GM20431 (cell line): Measurements from ENCODE around the gene RAB11B.
"Not testable (repeated sequence)": the region's sequence is repeated elsewhere in the genome, so short reads cannot be mapped to it uniquely, and the experiment has no call there.

Experiments used
- in situ Hi-C: fragments of 300-500 bp; cut with MseI, MboI; formaldehyde crosslinking; loops from one replicate; pipeline ENCODE4 v1.15.0; 2020; ENCODE audit warnings: low sequenced_read_pairs; ENCODE audit not compliant: unreplicated experiment

RAB11B gene

DNA sequence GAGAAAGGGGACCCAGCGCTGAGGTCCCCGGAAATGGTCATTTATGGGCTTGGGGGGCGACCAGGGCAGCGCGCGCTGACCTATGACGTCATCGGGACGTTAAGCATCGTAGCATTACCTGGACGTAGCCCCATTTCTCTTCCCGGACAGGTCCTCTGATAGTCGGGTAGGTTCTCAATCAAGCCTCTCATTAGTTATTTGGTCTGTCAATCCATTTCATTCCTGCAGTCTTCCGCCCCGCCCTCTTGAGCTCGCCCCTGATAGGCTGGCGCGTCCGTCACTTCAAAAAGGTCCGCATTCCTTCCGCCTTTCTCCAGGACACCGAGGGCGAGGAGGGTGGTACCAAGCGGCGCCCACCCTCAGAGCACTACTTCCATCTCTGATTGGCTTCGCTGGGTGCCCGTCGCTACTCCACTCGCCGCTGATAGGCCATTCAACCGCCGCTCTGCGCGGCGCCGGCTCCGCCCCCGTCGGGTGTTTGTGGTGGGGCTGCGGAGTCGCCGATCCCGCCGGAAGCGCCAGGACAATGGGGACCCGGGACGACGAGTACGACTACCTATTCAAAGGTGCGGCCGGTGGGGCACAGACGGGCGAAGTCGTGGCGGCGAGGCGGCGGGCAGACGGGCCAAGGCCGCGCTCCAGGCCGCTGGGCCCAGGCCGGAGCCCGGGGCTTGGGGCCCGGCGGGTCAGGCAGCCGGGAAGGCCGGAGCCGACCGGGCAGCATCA, at the start of gene RAB11B:
Gene RAB11B, plus strand, starts transcription at position 470 of the 726 bp plus-strand sequence. Its CDS starts 57 bp downstream, at position 527.
- in situ Hi-C loops, result no loop called here

DNA sequence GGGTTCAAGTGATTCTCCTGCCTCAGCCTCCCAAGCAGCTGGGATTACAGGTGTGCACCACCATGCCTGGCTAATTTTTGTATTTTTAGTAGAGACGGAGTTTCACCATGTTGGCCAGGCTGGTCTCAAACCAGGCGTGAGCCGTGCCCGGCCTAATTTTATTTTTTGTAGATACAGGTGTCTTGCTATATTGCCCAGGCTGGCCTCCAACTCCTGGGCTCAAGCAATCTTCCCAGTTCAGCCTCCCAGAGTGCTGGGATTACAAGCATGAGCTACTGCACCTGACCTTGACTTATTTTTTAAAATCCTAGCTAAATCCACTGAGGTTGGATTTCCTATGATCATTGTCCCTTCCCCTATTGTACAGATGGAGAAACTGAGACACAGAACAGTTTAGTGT, 48.7 kb upstream of the RAB11B start:
- in situ Hi-C loops, result not testable (repeated sequence)

DNA sequence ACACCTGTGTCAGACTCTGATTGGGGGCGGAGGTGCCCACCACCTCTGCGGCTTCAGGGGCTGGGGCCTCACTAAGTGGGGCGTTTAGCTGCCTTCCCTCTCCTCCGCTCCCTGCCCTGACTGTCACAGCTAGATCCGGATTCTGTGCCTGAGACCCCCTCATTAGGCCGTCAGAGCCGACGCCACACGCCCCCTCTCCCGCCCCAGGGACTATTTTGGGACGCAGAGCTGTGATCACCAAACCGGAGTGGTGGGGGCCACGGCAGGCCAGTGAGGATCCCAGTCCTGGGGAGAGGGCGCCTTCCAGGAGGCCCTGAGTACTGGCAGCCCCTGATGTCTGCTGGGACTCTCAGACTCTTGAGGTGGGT, 47.9 kb upstream of the RAB11B start:
- in situ Hi-C loops, result no loop called here

DNA sequence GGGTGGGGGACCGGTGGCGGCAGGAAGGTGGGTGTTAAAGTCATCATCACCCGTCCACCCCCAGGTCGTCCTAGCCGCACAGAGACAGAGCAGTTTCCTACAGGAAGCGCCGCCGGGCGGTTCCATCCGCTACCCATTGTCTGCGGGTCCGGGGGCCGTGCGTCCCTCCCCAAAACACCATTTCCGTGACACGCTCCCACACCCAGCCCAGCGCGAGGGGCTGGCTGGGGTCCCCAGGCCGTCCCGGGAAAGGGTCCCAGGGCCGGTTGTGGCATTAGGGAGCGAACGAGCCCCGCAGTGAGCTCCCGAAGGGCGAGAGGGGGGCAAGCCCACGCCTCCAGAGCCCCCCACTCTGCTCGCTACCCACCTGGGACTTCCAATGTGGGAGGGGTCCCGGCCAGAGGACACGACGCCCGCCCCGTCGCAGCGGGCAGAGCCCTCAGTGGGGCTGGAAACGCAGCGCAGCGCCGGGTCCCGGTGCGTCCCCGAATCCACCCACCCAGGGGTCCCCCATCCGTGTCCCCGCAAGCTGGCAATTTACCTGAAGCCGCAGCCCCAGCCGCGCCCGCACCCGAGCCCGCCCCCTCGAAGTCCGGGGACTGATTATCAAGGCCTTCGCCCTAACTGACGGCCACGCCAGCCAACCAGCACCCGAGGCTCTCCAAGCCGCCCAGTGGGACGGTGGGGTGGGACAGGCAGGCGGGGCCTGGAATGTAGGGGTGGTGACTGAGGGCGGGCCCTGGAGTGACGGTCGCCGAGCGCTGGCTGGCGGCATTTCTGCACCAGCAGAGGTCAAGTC, 47.3 kb upstream of the RAB11B start, which contains the start of gene KANK3:
Gene KANK3, minus strand, starts transcription at position 579 of the 799 bp plus-strand sequence. CDS start 5,434 bp downstream, outside the sequence.
- in situ Hi-C loops, result no loop called here

DNA sequence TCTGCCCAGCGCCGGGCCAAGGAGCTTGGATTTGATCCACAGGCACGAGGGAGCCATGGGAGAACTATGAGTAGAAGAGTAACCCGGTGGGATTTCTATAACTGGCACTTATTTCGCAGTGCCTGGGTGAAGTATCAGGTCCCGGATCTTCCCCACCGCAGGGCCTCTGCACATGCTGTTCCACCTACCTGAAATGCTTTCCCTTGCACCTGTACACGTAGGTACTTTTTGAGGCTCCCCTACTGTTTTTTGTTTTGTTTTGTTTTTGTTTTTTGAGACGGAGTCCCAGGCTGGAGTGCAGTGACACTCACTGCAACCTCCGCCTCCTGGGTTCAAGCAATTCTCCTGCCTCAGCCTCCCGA, 46.7 kb upstream of the RAB11B start:
- in situ Hi-C loops, result no loop called here

DNA sequence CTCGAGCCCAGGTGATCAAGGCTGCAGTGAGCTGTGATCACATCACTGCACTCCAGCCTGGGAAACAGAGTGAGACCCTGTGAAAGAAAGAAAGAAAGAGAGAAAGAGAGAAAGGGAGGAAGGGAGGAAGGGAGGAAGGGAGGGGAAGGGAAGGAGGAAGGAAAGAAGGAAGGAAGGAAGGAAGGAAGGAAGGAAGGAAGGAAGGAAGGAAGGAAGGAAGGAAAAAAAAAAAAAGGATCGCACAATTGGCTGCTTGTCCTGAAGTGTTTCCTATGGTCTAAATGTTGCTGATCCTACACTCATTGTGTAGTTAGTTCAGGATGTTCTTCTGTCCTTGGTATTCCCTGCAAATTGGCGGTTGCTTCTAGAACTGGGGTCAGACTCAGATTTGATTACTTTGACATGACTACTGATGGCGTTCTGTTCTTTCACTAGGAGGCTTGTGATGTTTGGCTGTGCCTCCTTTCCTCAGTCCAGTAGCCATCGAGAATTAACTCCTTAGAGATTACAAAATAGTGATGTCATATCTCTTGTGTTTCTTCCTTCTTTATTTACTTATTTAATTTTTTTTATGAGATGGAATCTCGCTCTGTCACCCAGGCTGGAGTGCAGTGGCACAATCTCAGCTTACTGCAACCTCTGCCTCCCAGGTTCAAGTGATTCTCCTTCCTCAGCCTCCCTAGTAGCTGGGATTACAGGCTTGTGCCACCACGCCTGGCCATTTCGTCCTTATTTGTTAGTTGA, 40.4 kb upstream of the RAB11B start:
- in situ Hi-C loops, result not testable (repeated sequence)

DNA sequence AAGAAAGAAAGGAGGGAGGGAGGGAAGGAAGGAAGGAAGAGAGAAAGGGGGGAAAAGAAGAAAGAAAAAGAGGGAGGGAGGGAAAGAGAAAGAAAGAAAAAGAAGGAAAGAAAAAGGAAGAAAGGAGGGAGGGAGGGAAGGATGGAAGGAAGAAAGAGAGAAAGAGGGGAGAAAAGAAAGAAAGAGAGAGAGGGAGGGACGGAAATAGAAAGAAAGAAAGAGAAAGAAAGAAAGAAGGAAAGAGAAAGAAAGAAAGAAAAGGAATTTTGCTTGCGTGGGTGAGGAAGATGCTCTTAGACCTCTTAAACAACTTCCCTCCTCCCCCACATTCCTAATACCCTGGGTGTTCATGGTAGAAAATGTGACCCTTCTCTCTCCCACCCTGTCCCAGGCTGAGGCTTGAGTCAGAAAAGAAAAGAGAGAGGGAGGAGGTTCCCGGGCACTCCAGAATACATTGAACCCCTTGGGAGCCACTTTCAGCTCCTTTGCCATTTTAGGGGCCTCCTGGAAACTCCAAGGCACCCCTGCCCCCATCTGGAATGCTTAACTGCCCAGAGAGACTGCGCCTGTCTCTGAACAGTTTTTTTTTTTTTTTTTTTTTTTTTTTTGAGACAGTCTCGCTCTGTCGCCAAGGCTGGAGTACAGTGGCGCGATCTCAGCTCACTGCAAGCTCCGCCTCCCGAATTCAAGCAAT, 37.9 kb upstream of the RAB11B start:
- in situ Hi-C loops, result no loop called here

DNA sequence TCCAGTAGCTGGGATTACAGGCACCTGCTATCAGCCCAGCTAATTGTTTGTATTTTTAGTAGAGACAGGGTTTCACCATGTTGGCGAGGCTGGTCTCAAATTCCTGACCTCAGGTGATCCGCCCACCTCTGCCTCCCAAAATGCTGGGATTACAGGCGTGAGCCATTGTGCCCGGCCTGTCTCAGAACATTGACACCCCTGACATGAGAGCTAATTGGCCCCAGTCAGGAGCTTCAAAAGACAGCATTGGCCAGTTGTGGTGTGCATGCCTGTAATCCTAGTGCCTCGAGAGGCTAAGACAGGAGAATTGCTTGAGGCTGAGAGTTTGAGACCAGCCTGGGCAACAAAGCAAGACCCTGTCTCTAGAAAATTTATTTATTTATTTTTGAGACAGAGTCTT, 37.3 kb upstream of the RAB11B start:
- in situ Hi-C loops, result not testable (repeated sequence)

DNA sequence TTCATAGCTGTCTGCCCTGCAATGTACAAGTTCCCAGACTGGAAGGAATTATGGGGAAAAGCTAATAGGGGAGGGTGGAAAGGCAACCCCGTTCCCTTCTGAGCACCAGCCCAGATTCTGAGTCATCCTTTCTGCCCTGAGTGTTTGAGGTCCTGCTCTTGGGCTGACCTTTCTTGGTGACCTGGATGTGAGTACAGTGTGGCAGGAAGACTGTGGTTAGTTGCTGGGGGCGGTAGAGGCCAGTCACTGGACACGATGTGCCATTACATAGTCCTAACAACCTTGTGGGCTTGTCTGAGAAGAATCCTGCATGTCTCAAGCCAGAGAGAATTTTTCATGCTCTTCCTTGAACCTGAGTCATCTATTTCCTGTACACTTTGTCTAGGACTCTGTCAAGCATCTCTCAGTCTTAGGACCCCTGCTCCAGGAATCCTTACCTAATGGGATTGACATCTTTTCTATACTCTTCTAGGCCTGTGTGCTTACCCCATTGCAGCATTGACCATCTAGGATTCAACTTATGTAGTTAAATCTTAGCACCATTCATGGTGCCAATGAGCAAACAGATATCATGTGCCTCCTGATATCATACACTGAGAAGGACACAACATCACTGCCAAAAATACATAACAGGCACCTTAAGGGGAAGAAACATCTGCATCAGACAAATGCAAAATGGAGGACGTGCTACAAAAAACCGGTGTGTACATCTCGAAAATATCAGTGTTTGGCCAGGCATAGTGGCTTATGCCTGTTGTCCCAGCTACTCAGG, 34.3 kb upstream of the RAB11B start:
- in situ Hi-C loops, result no loop called here

DNA sequence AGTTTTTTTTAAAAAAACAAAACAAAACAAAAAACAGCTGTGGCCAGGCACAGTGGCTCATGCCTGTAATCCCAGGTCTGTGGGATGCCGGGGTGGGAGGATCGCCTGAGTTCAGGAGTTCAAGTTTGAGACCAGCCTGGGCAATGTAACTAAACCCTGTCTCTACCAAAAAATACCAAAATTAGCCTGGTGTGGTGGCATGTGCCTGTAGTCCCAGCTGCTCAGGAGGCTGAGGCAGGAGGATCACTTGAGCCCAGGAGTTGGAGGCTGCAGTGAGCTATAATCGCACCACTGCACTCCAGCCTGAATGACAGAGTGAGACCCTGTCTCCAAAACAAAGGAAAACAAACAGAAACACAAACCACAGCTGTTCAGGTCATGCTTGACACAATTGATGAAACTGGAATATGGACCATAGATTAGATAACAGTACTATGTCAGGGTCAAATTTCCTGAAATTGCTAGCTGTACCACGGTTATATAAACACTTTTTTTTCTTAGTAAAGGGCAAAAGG, 33.1 kb upstream of the RAB11B start:
- in situ Hi-C loops, result no loop called here

DNA sequence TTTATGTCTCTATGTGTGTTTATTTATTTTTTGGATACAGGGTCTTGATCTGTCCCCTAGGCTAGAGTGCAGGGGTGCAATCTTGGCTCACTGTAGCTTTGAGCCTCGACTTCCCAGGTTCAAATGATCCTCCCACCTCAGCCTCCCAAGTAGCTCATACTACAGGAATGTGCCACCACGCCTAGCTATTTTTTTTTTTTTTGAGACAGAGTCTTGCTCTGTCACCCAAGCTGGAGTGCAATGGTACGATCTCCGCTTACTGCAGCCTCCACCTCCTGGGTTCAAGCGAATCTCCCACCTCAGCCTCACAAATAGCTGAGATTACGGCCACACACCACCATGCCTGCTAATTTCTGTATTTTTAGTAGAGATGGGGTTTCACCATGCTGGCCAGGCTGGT, 31.2 kb upstream of the RAB11B start:
- in situ Hi-C loops, result no loop called here

DNA sequence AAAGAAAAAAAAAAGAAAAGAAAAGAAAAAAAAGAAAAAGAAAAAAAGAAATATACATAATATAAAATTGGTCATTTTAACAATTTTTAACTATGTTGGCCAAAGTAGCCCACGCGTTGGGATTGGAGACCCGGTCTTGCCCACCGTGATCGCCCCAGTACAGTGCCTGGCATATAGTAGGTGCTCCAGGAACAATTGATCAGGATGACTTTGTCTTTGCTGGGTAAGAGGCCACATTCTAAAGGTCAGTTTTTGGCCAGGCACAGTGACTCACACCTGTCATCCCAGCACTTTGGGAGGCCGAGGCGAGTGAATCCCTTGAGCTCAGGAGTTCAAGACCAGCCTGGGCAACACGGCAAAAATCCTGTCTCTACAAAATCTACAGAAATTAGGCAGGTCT, 30.0 kb upstream of the RAB11B start:
- in situ Hi-C loops, result no loop called here

DNA sequence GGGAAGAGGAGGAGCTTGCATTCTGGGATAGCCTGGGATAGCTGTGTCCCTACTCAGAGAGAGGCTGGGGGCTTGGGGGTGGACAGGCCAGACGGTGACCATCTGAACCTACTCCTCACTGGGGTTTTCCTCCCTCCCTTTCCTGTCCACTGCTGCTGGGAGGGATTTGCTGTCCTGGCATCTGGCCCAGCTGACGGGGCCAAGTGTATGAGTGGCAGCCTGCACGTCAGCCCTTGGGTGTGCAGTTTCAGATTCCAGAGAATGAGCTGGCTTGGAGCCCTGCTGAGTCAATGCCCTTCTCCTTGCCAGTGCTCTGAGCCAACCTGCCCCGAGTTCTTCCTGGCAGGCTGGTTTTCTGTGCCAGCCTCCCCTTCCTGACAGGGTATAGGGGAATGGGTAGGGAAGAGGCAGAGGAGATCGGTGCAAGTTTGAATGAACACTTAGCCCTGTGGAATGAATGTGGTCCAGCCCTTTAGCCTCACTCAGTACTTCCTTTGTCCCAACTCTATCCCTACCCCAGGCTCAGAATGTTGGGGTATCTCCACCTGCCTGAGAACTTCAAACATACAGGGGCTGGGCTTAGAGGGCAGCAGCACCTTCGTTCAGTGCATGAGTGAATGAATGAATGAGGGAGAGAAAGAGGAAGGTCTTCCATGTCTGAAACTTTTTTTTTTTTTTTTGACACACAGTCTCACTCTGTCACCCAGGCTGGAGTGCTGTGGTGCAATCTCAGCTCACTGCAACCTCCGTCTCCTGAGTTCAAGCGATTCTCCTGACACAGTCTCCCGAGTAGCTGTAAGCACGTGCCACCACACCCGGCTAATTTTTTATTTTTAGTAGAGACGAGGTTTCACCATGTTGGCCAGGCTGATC, 28.0 kb upstream of the RAB11B start:
- in situ Hi-C loops, result no loop called here

DNA sequence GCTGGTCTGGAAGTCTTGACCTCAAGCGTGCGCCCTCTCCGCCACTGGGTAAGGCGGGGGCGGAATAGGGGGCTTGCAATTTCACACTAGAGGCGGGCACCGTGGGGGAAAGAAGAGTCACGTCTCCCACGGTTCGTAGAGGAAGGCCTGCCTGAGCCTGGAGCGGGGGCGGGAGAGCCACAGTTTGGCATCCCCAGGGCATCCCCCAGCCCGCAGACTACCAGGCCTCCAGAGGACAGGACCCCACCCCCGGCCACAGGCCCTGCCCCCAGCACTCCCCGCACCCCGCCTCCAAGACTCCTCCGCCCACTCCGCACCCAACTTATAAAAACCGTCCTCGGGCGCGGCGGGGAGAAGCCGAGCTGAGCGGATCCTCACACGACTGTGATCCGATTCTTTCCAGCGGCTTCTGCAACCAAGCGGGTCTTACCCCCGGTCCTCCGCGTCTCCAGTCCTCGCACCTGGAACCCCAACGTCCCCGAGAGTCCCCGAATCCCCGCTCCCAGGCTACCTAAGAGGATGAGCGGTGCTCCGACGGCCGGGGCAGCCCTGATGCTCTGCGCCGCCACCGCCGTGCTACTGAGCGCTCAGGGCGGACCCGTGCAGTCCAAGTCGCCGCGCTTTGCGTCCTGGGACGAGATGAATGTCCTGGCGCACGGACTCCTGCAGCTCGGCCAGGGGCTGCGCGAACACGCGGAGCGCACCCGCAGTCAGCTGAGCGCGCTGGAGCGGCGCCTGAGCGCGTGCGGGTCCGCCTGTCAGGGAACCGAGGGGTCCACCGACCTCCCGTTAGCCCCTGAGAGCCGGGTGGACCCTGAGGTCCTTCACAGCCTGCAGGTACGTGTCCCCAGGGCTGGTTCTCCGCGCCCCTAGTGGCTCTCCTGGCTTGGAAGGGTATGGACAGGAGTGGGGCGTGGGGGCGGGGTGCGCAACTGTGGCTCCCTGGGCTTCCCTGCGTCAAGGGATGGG, 26.1 kb upstream of the RAB11B start, which contains the start of gene ANGPTL4:
Gene ANGPTL4, plus strand, starts transcription at position 353 of the 969 bp plus-strand sequence. Its CDS starts 167 bp downstream, at position 520.
- in situ Hi-C loops, result no loop called here

DNA sequence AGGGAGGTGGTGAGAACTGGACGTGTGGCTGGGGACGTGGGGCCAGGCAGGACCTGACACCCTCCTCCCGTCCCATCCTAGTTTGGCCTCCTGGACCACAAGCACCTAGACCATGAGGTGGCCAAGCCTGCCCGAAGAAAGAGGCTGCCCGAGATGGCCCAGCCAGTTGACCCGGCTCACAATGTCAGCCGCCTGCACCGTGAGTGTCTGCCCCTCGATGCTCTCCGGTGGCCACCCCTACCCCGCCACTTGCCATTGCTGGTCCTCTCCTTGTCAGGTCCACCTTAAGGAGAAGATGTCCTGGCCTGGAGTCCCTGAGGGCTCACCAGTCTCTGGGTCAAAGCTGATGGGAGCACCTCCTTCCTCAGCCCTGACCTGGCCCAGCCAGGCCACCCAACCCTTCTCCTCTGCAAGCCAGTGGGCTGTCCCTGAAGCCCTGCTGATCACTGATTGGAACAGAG, 24.0 kb upstream of the RAB11B start:
- in situ Hi-C loops, result no loop called here

DNA sequence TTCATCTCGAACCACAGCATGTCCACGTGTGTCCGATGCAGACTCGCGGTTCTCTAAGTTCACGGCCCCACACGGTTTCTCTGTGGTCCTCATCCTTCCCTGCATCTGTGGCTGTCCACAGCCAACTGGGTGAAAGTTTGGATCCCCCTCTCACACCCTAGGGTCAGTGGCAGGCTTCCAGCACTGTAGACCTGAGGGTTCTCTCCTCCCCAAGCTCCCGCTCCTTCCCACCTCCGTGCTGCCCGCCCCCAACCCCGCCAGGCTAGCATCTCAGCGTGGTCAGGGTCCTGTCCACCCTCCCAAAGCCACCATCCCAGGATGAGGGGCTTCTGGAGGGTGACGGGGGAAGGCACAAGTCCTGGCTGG, 23.2 kb upstream of the RAB11B start:
- in situ Hi-C loops, result no loop called here

DNA sequence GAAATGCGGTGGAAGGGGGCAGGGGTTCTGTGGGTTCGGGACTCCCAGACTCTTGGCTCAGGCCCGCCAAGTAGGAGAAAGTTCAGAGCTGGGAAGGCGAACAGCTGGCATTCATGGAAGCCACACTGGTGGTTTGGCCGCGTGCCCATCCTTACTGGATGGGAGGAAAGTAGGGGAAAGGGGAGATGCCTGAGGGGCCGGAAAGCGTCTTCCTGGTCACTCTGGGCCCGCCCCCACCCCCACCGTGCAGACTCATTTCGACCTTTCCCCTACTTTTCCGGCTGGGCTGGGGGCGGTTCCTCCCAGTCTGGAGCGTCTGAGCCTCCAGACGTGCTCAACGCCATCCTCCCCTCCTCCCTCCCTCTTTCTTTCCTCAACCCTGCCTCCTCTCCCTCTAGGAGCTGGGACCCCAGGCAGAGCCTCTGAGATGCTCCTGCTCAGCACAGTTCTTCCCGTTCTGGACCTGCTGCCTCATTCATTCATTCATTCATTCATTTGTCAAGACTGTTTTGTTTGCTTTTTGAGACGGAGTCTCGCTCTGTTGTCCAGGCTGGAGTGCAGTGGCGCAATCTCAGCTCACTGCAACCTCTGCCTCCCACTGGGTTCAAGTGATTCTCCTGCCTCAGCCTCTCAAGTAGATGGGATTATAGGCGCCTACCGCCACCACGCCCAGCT, 22.7 kb upstream of the RAB11B start:
- in situ Hi-C loops, result no loop called here
